CD14-positive monocyte (primary cell): ENCODE results near the gene HK1. TPM values are rescaled to one million over a fixed set of nuclear protein-coding genes. Genes with fewer than 3 reads are reported as not detected.

ENCODE experiments used
- DNase-seq, 3 donors: peaks; one replicate each; pipeline ENCODE4 v3.0.0-alpha.2; 2011 to 2022
- H2AFZ ChIP-seq: 2 replicates; pipeline ENCODE4 v1.6.0; 2012; ENCODE audit warnings: mild to moderate bottlenecking, low read depth, low read length, inconsistent platforms; ENCODE audit not compliant: insufficient read depth, poor library complexity, severe bottlenecking
- H3K27ac ChIP-seq, 2 donors: 1 replicate in 1 of 2; 2 replicates in 1 of 2; pipeline ENCODE4 v1.5.1; 2012 to 2013; ENCODE audit warnings: low read length in 2 of 2, control low read depth in 1 of 2, inconsistent platforms in 1 of 2, low read depth in 1 of 2, mild to moderate bottlenecking in 1 of 2
- H3K27me3 ChIP-seq, 2 donors: one replicate each; pipeline versions ENCODE4 v1.6.0 to v1.6.1; 2011 to 2013; ENCODE audit warnings: low read length in 2 of 2; ENCODE audit not compliant: control insufficient read depth in 2 of 2, insufficient read depth in 2 of 2
- H3K36me3 ChIP-seq, 2 donors: replicated peaks in 1 of 2; 1 replicate in 1 of 2; 2 replicates in 1 of 2; pipeline versions ENCODE4 v1.5.1 to v1.6.1; 2012 to 2013; ENCODE audit warnings: low read length in 2 of 2, control low read depth in 1 of 2, inconsistent platforms in 1 of 2, mild to moderate bottlenecking in 1 of 2; ENCODE audit not compliant: insufficient read depth in 2 of 2, control insufficient read depth in 1 of 2
- H3K4me1 ChIP-seq, 2 donors: 1 replicate in 1 of 2; 2 replicates in 1 of 2; pipeline versions ENCODE4 v1.5.1 to v1.6.1; 2012 to 2013; ENCODE audit warnings: low read length in 2 of 2, control low read depth in 1 of 2, inconsistent platforms in 1 of 2, mild to moderate bottlenecking in 1 of 2, moderate library complexity in 1 of 2; ENCODE audit not compliant: insufficient read depth in 2 of 2, control insufficient read depth in 1 of 2
- H3K4me2 ChIP-seq: replicated peaks from 2 replicates; pipeline ENCODE3; 2012; ENCODE audit warnings: low read length, moderate library complexity, mild to moderate bottlenecking; ENCODE audit not compliant: poor library complexity, severe bottlenecking; ENCODE audit errors: extremely low read depth
- H3K4me3 ChIP-seq, 3 experiments: fragments of 200-600 bp in 1 of 3; sonication (generic) in 1 of 3; replicated peaks in 1 of 3; 1 replicate in 2 of 3; 2 replicates in 1 of 3; pipeline ENCODE4 v1.5.1; 2011 to 2013; ENCODE audit warnings: low read length in 3 of 3, mild to moderate bottlenecking in 3 of 3, control low read depth in 2 of 3, low read depth in 2 of 3, inconsistent platforms in 1 of 3, moderate library complexity in 1 of 3
- H3K79me2 ChIP-seq: 2 replicates; pipeline ENCODE4 v1.6.0; 2012; ENCODE audit warnings: mild to moderate bottlenecking, control low read depth, inconsistent platforms, low read length, moderate library complexity; ENCODE audit not compliant: insufficient read depth
- H3K9ac ChIP-seq: 2 replicates; pipeline ENCODE4 v1.6.0; 2017; ENCODE audit warnings: low read length, mild to moderate bottlenecking; ENCODE audit not compliant: insufficient read depth, poor library complexity, severe bottlenecking
- H3K9me3 ChIP-seq, 2 donors: replicated peaks in 1 of 2; 1 replicate in 1 of 2; 2 replicates in 1 of 2; pipeline versions ENCODE4 v1.5.1 to v1.6.1; 2012 to 2013; ENCODE audit warnings: low read length in 2 of 2, control low read depth in 1 of 2; ENCODE audit not compliant: control insufficient read depth in 1 of 2, insufficient read depth in 1 of 2
- H4K20me1 ChIP-seq: 2 replicates; pipeline ENCODE4 v1.6.0; 2012; ENCODE audit warnings: mild to moderate bottlenecking, low read length, control low read depth, moderate library complexity; ENCODE audit not compliant: insufficient read depth
- H3K27ac Mint-ChIP-seq, 7 donors: one replicate each; pipeline ENCODE4 v1.8.0; 2020; ENCODE audit warnings: mild to moderate bottlenecking in 7 of 7, mixed read lengths in 7 of 7, moderate library complexity in 6 of 7, inconsistent platforms in 2 of 7
- H3K27me3 Mint-ChIP-seq, 3 donors: one replicate each; pipeline ENCODE4 v1.8.0; 2021 to 2022; ENCODE audit warnings: low read depth in 3 of 3, mild to moderate bottlenecking in 3 of 3, mixed read lengths in 3 of 3, moderate library complexity in 3 of 3, inconsistent platforms in 1 of 3
- H3K36me3 Mint-ChIP-seq, 2 donors: one replicate each; pipeline ENCODE4 v1.8.0; 2020; ENCODE audit warnings: mixed read lengths in 2 of 2, inconsistent platforms in 1 of 2, mild to moderate bottlenecking in 1 of 2
- H3K4me1 Mint-ChIP-seq: one replicate; pipeline ENCODE4 v1.8.0; 2020; ENCODE audit warnings: mild to moderate bottlenecking, mixed read lengths
- H3K4me3 Mint-ChIP-seq, 2 donors: one replicate each; pipeline ENCODE4 v1.8.0; 2020; ENCODE audit warnings: mild to moderate bottlenecking in 2 of 2, mixed read lengths in 2 of 2, moderate library complexity in 1 of 2
- H3K9me3 Mint-ChIP-seq, 7 donors: one replicate each; pipeline ENCODE4 v1.8.0; 2020 to 2022; ENCODE audit warnings: mixed read lengths in 7 of 7, mild to moderate bottlenecking in 6 of 7, moderate library complexity in 6 of 7, inconsistent platforms in 2 of 7
- CTCF ChIP-seq: fragments of 200-600 bp; IDR thresholded peaks from one replicate; pipeline ENCODE4 v1.8.0; 2022; ENCODE audit warnings: antibody characterized with exemption, mild to moderate bottlenecking
- whole genome bisulfite sequencing: methylation state at CpG from one replicate; pipeline ENCODE4 v1.1.5; 2013; ENCODE audit warnings: missing lambda C conversion rate; ENCODE audit not compliant: insufficient coverage; 5-methylcytosine and 5-hydroxymethylcytosine counted together
- intact Hi-C, 2 donors: fragments of 100-400 bp; cut with micrococcal nuclease; formaldehyde crosslinking; loops; one replicate each; pipeline versions ENCODE4 v1.15.0 to v1.15.1; 2023
- polyA plus RNA-seq, 3 donors: library from polyadenylated mRNA; depleted of rRNA in 1 of 3; unstranded in 2 of 3; stranded (reverse) in 1 of 3; fragments of 300-500 nt in 2 of 3; fragments of >200 nt in 1 of 3; fragmentation: Illumina TruSeq in 2 of 3; gene quantifications; 1 replicate in 2 of 3; 2 replicates in 1 of 3; pipeline ENCODE4 v1.2.3, GENCODE V29; 2012 to 2021

Gene HK1
- polyA plus RNA-seq, 3 donors = 57.9 to 146 (median 125) TPM

GRCh38 chr10:69382382-69383117 lies 104.3 kb downstream of the HK1 start:
- H2AFZ ChIP-seq = no peak overlapping the region
- peaks cover 94 to 99% of the 10 kb centered on the region in 2 donors for H3K36me3 ChIP-seq
- TF ChIP-seq CTCF = no peak
- H3K79me2 ChIP-seq = peaks cover 9% of the 10 kb centered on the region
- intact Hi-C loops = no loop called here
- no peak overlapping the region for H3K4me3 Mint-ChIP-seq
- peak overlapping the region in 2 of 7 donors; percentile 12 to 27 for H3K27ac Mint-ChIP-seq
- no peaks in the 10 kb centered on the region for H3K9me3 ChIP-seq
- no peaks in the 10 kb centered on the region for H3K4me1 Mint-ChIP-seq
- no peak overlapping the region for H3K9ac ChIP-seq
- no peak for DNase-seq
- no peaks in the 10 kb centered on the region for H3K27me3 ChIP-seq
- WGBS = 97% methylated on average over 12 of the region's 26 CpGs
- no peak overlapping the region for H3K27ac ChIP-seq
- H3K9me3 Mint-ChIP-seq = peaks cover 0 to 2% (median 0%) of the 10 kb centered on the region in 7 donors
- H3K4me1 ChIP-seq = no peaks in the 10 kb centered on the region
- peaks cover 54% of the 10 kb centered on the region for H4K20me1 ChIP-seq
- no peak overlapping the region for H3K4me3 ChIP-seq
- no peaks in the 10 kb centered on the region for H3K27me3 Mint-ChIP-seq
- H3K4me2 ChIP-seq = no peak overlapping the region
- H3K36me3 Mint-ChIP-seq = peaks cover 86 to 96% of the 10 kb centered on the region in 2 donors

GRCh38 chr10:69383558-69383957 lies 105.3 kb downstream of the HK1 start:
- Histone ChIP-seq H3K4me1 (no peaks in the 10 kb centered on the region), H4K20me1 (peaks cover 50% of the 10 kb centered on the region), H3K27ac (no peak overlapping the region), H3K9ac (no peak overlapping the region), H3K4me2 (no peak overlapping the region), H3K27me3 (no peaks in the 10 kb centered on the region), H3K4me3 (no peak overlapping the region), H2AFZ (no peak overlapping the region), H3K9me3 (no peaks in the 10 kb centered on the region), H3K36me3 (peaks cover 94 to 99% of the 10 kb centered on the region in 2 donors), H3K79me2 (peaks cover 9% of the 10 kb centered on the region)
- Mint-ChIP-seq H3K36me3 (peaks cover 87 to 96% of the 10 kb centered on the region in 2 donors), H3K4me3 (no peak overlapping the region), H3K4me1 (no peaks in the 10 kb centered on the region), H3K9me3 (peaks cover 0 to 2% (median 0%) of the 10 kb centered on the region in 7 donors), H3K27me3 (no peaks in the 10 kb centered on the region), H3K27ac (peak overlapping the region in 2 of 7 donors; percentile 7 to 59)
- TF ChIP-seq CTCF = no peak
- no peak for DNase-seq
- WGBS = 83% methylated on average over 3 of the region's 3 CpGs
- intact Hi-C loops = no loop called here
